Fibroblast of lung (primary cell): ENCODE data around the gene GRK7. TPM values are rescaled to one million over a fixed set of nuclear protein-coding genes. Genes with fewer than 3 reads are reported as not detected.
A peak's percentile ranks its signal among the peaks of the same experiment; 100 is the strongest.

ENCODE experiments used
- DNase-seq, 2 donors: peaks; one replicate each; pipeline versions ENCODE4 v3.0.0 to v3.0.0-alpha.2; 2010; ENCODE audit warnings: low read depth in 2 of 2
- H2AFZ ChIP-seq: 2 replicates; pipeline ENCODE4 v1.5.1; 2012; ENCODE audit warnings: low read length, control low read depth, inconsistent platforms
- H3K27ac ChIP-seq: 2 replicates; pipeline ENCODE4 v1.5.1; 2011; ENCODE audit warnings: low read length, control low read depth; ENCODE audit not compliant: insufficient read depth
- H3K27me3 ChIP-seq: 2 replicates; pipeline ENCODE4 v1.5.1; 2011; ENCODE audit warnings: mild to moderate bottlenecking, low read length; ENCODE audit not compliant: control insufficient read depth, insufficient read depth
- H3K36me3 ChIP-seq: 2 replicates; pipeline ENCODE4 v1.5.1; 2011; ENCODE audit warnings: low read length; ENCODE audit not compliant: control insufficient read depth, insufficient read depth
- H3K4me1 ChIP-seq: 2 replicates; pipeline ENCODE4 v1.5.1; 2011; ENCODE audit warnings: low read length; ENCODE audit not compliant: control insufficient read depth, insufficient read depth; ENCODE audit errors: extremely low read depth
- H3K4me2 ChIP-seq: 2 replicates; pipeline ENCODE4 v1.5.1; 2011; ENCODE audit warnings: low read length, control low read depth; ENCODE audit not compliant: insufficient read depth; ENCODE audit errors: extremely low read depth
- H3K4me3 ChIP-seq, 4 experiments: fragments of 200-600 bp in 1 of 4; sonication (generic) in 1 of 4; replicated peaks in 1 of 4; 2 replicates each; pipeline ENCODE4 v1.5.1; 2011 to 2016; ENCODE audit warnings: low read length in 4 of 4, low read depth in 3 of 4, mild to moderate bottlenecking in 3 of 4, control low read depth in 2 of 4, inconsistent platforms in 1 of 4, mixed read lengths in 1 of 4; ENCODE audit not compliant: insufficient read depth in 1 of 4; ENCODE audit errors: control extremely low read depth in 1 of 4
- H3K79me2 ChIP-seq: 2 replicates; pipeline ENCODE4 v1.5.1; 2012; ENCODE audit warnings: mild to moderate bottlenecking, low read length, inconsistent platforms; ENCODE audit not compliant: control insufficient read depth, insufficient read depth
- H3K9ac ChIP-seq: 2 replicates; pipeline ENCODE4 v1.5.1; 2011; ENCODE audit warnings: mild to moderate bottlenecking, low read length, control low read depth; ENCODE audit not compliant: insufficient read depth
- H3K9me3 ChIP-seq: 2 replicates; pipeline ENCODE4 v1.5.1; 2012; ENCODE audit warnings: low read depth, low read length; ENCODE audit not compliant: control insufficient read depth, insufficient read depth
- H4K20me1 ChIP-seq: 2 replicates; pipeline ENCODE4 v1.5.1; 2011; ENCODE audit warnings: low read length; ENCODE audit not compliant: control insufficient read depth, insufficient read depth; ENCODE audit errors: extremely low read depth
- CTCF ChIP-seq, 2 donors: IDR thresholded peaks in 1 of 2; conservative IDR thresholded peaks in 1 of 2; 1 replicate in 1 of 2; 2 replicates in 1 of 2; pipeline ENCODE4 v1.5.1; 2011 to 2012; ENCODE audit warnings: low read length in 2 of 2, control low read depth in 1 of 2, inconsistent platforms in 1 of 2, low read depth in 1 of 2, mild to moderate bottlenecking in 1 of 2
- EZH2 ChIP-seq: IDR thresholded peaks from 2 replicates; pipeline ENCODE4 v1.5.1; 2012; ENCODE audit warnings: low read length, control low read depth, mild to moderate bottlenecking; ENCODE audit errors: missing control alignments
- polyA plus RNA-seq, 2 donors: library from polyadenylated mRNA; depleted of rRNA in 1 of 2; stranded (reverse) in 1 of 2; unstranded in 1 of 2; fragments of >200 nt; gene quantifications; 2 replicates each; pipeline ENCODE4 v1.2.1, GENCODE V29; 2011 to 2012; ENCODE audit warnings: missing spikeins in 1 of 2
- total RNA-seq: library from RNA; depleted of rRNA; stranded (reverse); fragments of >200 nt; gene quantifications from 2 replicates; pipeline ENCODE4 v1.2.1, GENCODE V29; 2014

Gene GRK7
- total and polyA plus RNA-seq, 2 donors (not counting 1 experiment from before 2014, with no cell fraction given): under 0.01 TPM; not detected in 1

- no peaks in the 10 kb centered on the region for H3K9me3 ChIP-seq
- no peak overlapping the region for H3K9ac ChIP-seq
- H4K20me1 ChIP-seq: no peaks in the 10 kb centered on the region
- no peak overlapping the region for H3K4me3 ChIP-seq
- no peak overlapping the region for H3K27ac ChIP-seq
- no peaks in the 10 kb centered on the region for H3K36me3 ChIP-seq
- no peak overlapping the region for H2AFZ ChIP-seq
- no peak for DNase-seq
- TF ChIP-seq EZH2 (no peak), CTCF (conservative IDR thresholded peaks at IDR 0.05 in 1 of 2, IDR thresholded peaks at IDR 0.05 in 1 of 2; ENCODE audit: low read depth in 1 of 2, low read length in 2 of 2) (no peak)
- no peak overlapping the region for H3K4me2 ChIP-seq
- peaks cover 40% of the 10 kb centered on the region for H3K79me2 ChIP-seq
- H3K27me3 ChIP-seq: no peaks in the 10 kb centered on the region
- H3K4me1 ChIP-seq: peaks cover 2% of the 10 kb centered on the region
Observed at GRCh38 chr3:141737093-141737492, 26.1 kb upstream of the GRK7 start.

GRCh38 chr3:141737678-141738021 is 25.6 kb upstream of the GRK7 start:
- no peak overlapping the region for H3K27ac ChIP-seq
- H3K27me3 ChIP-seq: no peaks in the 10 kb centered on the region
- no peak for DNase-seq
- peak overlapping the region; percentile 78 for H2AFZ ChIP-seq
- no peak overlapping the region for H3K9ac ChIP-seq
- H3K79me2 ChIP-seq: peaks cover 44% of the 10 kb centered on the region
- H3K36me3 ChIP-seq: no peaks in the 10 kb centered on the region
- H4K20me1 ChIP-seq: peaks cover 2% of the 10 kb centered on the region
- peak overlapping the region in 2 of 4 experiments; percentile 53 to 64 for H3K4me3 ChIP-seq
- peak overlapping the region; percentile 95 for H3K4me2 ChIP-seq
- no peak for TF ChIP-seq CTCF (conservative IDR thresholded peaks at IDR 0.05 in 1 of 2, IDR thresholded peaks at IDR 0.05 in 1 of 2; ENCODE audit: low read depth in 1 of 2, low read length in 2 of 2)
- TF ChIP-seq EZH2: no peak
- peaks cover 2% of the 10 kb centered on the region for H3K4me1 ChIP-seq
- H3K9me3 ChIP-seq: no peaks in the 10 kb centered on the region

GRCh38 chr3:141738022-141738890 is 25.0 kb upstream of the GRK7 start, which contains the start of gene RNF7:
Gene RNF7, plus strand, starts transcription at chr3:141738298. Its CDS starts 44 bp downstream, at chr3:141738342.
- Histone ChIP-seq H3K27ac (peak within 1 kb of the TSS; percentile 98), H3K4me1 (peaks cover 2% of the 10 kb centered on the region), H2AFZ (peak within 1 kb of the TSS; percentile 99), H4K20me1 (peaks cover 2% of the 10 kb centered on the region), H3K9ac (peak within 1 kb of the TSS; percentile 95), H3K79me2 (peaks cover 49% of the 10 kb centered on the region), H3K4me2 (peak within 1 kb of the TSS; percentile 95), H3K36me3 (no peaks in the 10 kb centered on the region), H3K4me3 (peak within 1 kb of the TSS; percentile 95 to 100 (median 100)), H3K27me3 (no peaks in the 10 kb centered on the region), H3K9me3 (no peaks in the 10 kb centered on the region)
- DNase-seq: peak; percentile 91 to 96
- TF ChIP-seq CTCF (conservative IDR thresholded peaks at IDR 0.05 in 1 of 2, IDR thresholded peaks at IDR 0.05 in 1 of 2; ENCODE audit: low read depth in 1 of 2, low read length in 2 of 2): peak; percentile 39 to 82
- TF ChIP-seq EZH2: no peak
